HTERT RPE-1 (cell line): Measurements from ENCODE around the gene YY1AP1.
"Not testable (repeated sequence)": the region's sequence is repeated elsewhere in the genome, so short reads cannot be mapped to it uniquely, and the experiment has no call there.

ENCODE experiments used
- in situ Hi-C: fragments of 300-500 bp; cut with MboI; formaldehyde crosslinking; loops from 4 replicates; pipeline ENCODE4 v1.14.3; 2020; ENCODE audit warnings: low sequenced_read_pairs

Gene YY1AP1

GRCh38 chr1:155648207-155649147 lies 40.1 kb downstream of the YY1AP1 start:
- in situ Hi-C loops: no loop called here

- in situ Hi-C loops: no loop called here
Measured at GRCh38 chr1:155646307-155646706, 42.3 kb downstream of the YY1AP1 start.

DNA sequence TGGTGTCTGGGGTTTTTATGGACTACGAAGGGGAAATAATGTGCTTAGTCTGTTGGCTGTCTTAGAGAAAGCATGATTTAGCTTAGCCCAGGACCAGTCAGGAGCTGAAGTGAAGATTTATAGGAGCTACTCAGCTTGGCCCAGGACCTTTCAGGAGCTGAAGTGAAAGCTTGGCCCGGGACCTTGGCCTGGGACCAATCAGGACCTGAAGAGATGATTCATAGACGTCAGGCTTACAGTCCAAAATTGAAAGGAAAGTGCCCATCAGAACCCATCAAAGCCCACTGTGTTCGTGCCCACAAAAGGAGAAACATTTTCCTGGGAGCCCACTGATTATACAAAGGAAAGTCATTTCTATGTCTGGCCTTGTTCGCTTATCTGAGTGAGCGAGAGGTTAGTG lies 42.9 kb downstream of the YY1AP1 start:
- in situ Hi-C loops: no loop called here

GRCh38 chr1:155645034-155645598 lies 43.5 kb downstream of the YY1AP1 start:
- in situ Hi-C loops: no loop called here

- in situ Hi-C loops: no loop called here
Measured at GRCh38 chr1:155643230-155643629, 45.3 kb downstream of the YY1AP1 start.

- in situ Hi-C loops: not testable (repeated sequence)
Measured at GRCh38 chr1:155642559-155643180, 45.9 kb downstream of the YY1AP1 start.

DNA sequence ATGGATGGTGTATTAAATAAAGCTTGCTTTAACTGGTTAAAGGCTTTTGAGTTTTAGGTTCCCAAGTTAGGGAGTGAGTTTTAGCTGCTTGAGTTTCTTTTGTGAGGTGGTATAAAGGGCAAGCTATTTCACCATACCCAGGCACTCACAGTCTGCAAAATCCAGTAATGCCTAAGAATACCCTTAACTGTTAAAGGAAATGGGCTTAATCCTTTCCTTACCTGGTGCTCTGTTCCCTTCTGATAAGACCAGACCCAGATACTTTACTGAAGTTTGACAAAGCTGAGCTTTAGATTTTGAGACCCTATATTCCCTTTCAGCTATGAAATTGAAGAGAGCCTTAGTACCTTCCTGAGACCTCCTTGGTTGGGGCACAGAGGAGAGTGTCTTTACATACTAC lies 48.2 kb downstream of the YY1AP1 start:
- in situ Hi-C loops: no loop called here

GRCh38 chr1:155636397-155637153 lies 52.0 kb downstream of the YY1AP1 start:
- in situ Hi-C loops: no loop called here

DNA sequence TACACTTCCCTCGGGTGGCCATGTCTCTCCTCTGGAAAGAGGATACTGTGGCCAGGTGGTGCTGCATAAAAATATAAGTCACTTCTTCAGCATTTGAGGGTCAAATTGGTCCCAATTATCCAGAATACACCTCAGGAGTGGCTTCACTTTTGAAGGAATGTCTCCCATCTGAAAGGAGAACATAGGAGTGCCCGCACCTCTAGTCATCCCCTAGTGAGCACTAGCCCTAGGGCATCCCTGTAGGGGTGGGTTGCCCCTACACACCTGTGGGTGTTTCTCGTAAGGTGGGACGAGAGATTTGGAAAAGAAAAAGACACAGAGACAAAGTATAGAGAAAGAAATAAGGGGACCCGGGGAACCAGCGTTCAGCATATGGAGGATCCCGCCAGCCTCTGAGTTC lies 62.1 kb downstream of the YY1AP1 start:
- in situ Hi-C loops: not testable (repeated sequence)

- in situ Hi-C loops: no loop called here
Measured at GRCh38 chr1:155623357-155623756, 65.2 kb downstream of the YY1AP1 start.

- in situ Hi-C loops: no loop called here
Measured at GRCh38 chr1:155622191-155622590, 66.4 kb downstream of the YY1AP1 start.

DNA sequence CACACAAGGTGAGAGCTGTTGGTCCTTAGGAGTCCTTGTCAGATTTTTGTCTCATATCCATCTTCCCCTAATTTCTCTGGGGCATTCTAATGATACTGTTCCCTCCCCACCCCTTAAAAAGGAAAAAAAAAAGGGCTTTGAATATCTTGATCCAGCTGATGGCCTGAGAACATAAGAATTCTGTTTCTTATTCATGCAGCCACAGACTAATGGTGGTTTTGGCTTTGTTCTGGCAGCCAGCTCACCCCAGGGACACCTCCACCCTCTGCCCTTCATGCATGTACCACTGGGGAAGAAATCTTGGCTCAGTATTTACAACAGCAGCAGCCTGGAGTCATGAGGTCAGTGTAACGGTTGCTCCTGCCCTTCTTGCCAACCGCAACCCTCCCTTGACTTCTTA lies 75.3 kb downstream of the YY1AP1 start:
- in situ Hi-C loops: not testable (repeated sequence)

DNA sequence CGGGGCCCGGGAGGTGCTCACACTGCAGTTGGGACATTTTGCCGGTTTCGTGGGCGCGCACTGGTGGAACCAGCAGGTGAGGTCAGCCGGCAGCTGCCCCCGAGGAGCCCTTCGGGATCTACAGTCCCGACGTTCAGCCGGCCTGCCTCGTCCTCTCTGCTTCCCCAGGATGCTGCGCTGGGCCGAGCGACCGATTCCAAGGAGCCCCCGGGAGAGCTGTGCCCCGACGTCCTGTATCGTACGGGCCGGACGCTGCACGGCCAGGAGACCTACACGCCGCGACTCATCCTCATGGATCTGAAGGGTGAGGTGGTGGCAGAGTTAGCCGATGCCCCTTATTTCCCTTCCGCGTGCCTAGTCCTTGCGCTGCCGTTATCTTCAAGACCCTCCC lies 78.3 kb downstream of the YY1AP1 start:
- in situ Hi-C loops: not testable (repeated sequence)

DNA sequence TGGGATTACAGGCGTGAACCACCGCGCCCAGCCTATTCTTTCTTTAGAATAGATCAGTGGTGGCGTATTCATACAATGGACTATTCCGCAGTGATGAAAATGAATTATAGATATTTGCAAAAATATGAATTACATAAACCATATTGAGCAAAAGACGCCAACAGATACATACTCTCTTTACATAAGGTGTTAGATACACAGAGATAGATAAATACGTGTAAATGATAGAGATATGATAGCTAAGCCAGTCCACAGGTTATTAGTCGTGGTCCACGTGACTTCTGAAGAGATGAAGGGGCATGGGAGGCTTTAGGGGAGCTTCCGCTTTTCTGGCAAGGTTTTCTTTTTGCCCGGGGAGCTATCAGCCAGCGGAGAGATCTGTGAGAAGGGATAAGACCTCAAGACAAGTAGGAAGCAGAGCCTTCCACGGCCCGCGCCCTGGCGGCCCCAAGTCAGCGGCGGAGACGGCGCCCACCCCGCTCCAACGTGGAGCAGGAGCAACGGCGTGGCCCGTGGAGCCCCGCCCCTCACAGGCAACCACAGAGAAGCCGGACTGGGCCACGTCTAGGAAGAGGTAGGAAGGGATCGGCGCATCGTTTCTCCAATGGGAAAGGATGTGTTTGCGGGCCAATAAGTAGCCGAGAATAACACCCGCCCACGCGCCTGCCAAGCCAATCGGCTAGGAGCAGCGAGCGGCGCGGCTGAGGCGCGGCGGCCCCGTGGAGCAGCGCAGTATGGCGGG lies 78.9 kb downstream of the YY1AP1 start, which contains the start of gene MSTO1:
TSS of gene MSTO1 (plus strand) at position 704 of the 742 bp plus-strand sequence. CDS start at position 735, 31 bp downstream.
- in situ Hi-C loops: no loop called here
